22Rv1 (cell line): ENCODE measurements around the gene ZNF575.

Experiments
- ZFX ChIP-seq: fragments of 450-650 bp; IDR thresholded peaks from 2 replicates; pipeline ENCODE4 v1.6.1; 2017; ENCODE audit warnings: antibody characterized with exemption, borderline replicate concordance
- TF ChIP-seq, protein P1 (sequence below): fragments of 450-650 bp; IDR thresholded peaks from 2 replicates; pipeline ENCODE4 v1.5.1; 2017; ENCODE audit warnings: mild to moderate bottlenecking

DNA sequence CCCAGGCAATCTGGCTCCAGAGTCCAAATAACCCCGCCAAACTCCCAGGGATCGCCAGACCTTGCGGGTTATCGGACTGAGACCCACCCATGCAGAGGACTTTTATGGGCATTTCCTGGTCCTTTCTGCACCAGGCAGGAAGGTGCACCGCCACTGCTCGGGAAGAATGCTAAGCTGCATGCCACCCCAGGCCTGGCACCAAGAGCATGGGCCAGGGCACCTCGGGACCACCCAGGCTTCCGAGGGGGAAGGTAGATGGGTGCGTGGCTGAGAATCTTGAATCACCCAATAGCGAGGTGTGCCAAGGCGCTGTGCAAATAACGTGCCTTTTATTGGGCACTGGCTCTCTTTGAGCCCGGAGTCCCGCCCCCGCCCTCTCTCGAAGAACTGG is 422 bp upstream of the ZNF575 start:
- TF ChIP-seq, protein P1, sequence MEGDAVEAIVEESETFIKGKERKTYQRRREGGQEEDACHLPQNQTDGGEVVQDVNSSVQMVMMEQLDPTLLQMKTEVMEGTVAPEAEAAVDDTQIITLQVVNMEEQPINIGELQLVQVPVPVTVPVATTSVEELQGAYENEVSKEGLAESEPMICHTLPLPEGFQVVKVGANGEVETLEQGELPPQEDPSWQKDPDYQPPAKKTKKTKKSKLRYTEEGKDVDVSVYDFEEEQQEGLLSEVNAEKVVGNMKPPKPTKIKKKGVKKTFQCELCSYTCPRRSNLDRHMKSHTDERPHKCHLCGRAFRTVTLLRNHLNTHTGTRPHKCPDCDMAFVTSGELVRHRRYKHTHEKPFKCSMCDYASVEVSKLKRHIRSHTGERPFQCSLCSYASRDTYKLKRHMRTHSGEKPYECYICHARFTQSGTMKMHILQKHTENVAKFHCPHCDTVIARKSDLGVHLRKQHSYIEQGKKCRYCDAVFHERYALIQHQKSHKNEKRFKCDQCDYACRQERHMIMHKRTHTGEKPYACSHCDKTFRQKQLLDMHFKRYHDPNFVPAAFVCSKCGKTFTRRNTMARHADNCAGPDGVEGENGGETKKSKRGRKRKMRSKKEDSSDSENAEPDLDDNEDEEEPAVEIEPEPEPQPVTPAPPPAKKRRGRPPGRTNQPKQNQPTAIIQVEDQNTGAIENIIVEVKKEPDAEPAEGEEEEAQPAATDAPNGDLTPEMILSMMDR: no peak
- TF ChIP-seq ZFX: no peak
